Body of pancreas (tissue), 4 donors: Measurements from ENCODE around the gene TAB3. TPM values are rescaled to one million over a fixed set of nuclear protein-coding genes. Genes with fewer than 3 reads are reported as not detected.

Experiments
- ATAC-seq: fragments of 150-250 bp; one replicate; pipeline ENCODE4 v1.9.1; 2016
- DNase-seq, 4 donors: peaks; one replicate each; pipeline ENCODE4 v3.0.0-alpha.2; 2019
- H3K27ac ChIP-seq, 4 donors: fragments of 200-600 bp; sonication (generic); 1 replicate in 3 of 4; 2 replicates in 1 of 4; pipeline versions ENCODE4 v1.5.1 to v1.6.1; 2016 to 2019; ENCODE audit warnings: mild to moderate bottlenecking in 1 of 4, mixed read lengths in 1 of 4, moderate library complexity in 1 of 4
- H3K27me3 ChIP-seq, 2 donors: fragments of 200-600 bp; sonication (generic); one replicate each; pipeline ENCODE4 v1.6.0; 2016; ENCODE audit warnings: mild to moderate bottlenecking in 1 of 2
- H3K36me3 ChIP-seq, 2 donors: fragments of 200-600 bp; sonication (generic); replicated peaks in 1 of 2; 2 replicates each; pipeline ENCODE4 v1.5.1; 2016; ENCODE audit warnings: low read depth in 2 of 2; ENCODE audit not compliant: insufficient read depth in 1 of 2
- H3K4me1 ChIP-seq: fragments of 200-600 bp; sonication (generic); one replicate; pipeline ENCODE4 v1.6.0; 2016
- H3K4me3 ChIP-seq, 2 donors: fragments of 200-600 bp; sonication (generic); 1 replicate in 1 of 2; 2 replicates in 1 of 2; pipeline ENCODE4 v1.5.1; 2016 to 2019
- H3K9me3 ChIP-seq, 3 donors: fragments of 200-600 bp; sonication (generic); 1 replicate in 2 of 3; 2 replicates in 1 of 3; pipeline ENCODE4 v1.5.1; 2016
- CTCF ChIP-seq, 7 experiments: fragments of 450-650 bp in 4 of 7; fragments of 200-600 bp in 3 of 7; sonication (generic) in 3 of 7; IDR thresholded peaks; one replicate each; pipeline ENCODE4 v1.5.1; 2016 to 2019; ENCODE audit warnings: antibody characterized with exemption in 7 of 7
- POLR2A ChIP-seq, 3 donors: fragments of 450-650 bp; IDR thresholded peaks; one replicate each; pipeline ENCODE4 v1.6.1; 2016; ENCODE audit warnings: antibody characterized with exemption in 3 of 3, mild to moderate bottlenecking in 2 of 3
- WGBS, 2 donors: methylation state at CpG; one replicate each; pipeline ENCODE4 v1.1.5; 2017; 5-methylcytosine and 5-hydroxymethylcytosine counted together
- intact Hi-C: fragments of 100-400 bp; cut with DNase I; formaldehyde crosslinking; loops from one replicate; pipeline ENCODE4 v1.15.1; 2023
- total RNA-seq, 2 donors: library from RNA; depleted of rRNA; stranded (reverse); fragments of >200 nt; gene quantifications; one replicate each; pipeline ENCODE4 v1.1.0, GENCODE V29; 2016

TAB3 gene
- total RNA-seq, 2 donors from 2014 or later: 24.1 to 36.3 TPM

GRCh38 chrX:30791296-30792278 is 97.5 kb downstream of the TAB3 start:
- Histone ChIP-seq H3K4me1 (no peaks in the 10 kb centered on the region), H3K27ac (no peak overlapping the region), H3K27me3 (no peaks in the 10 kb centered on the region), H3K9me3 (no peaks in the 10 kb centered on the region), H3K4me3 (no peak overlapping the region), H3K36me3 (no peaks in the 10 kb centered on the region)
- WGBS, 2 donors: 84% methylated on average over 5 to 8 of the region's 8 CpGs
- no peak for ATAC-seq
- DNase-seq: no peak
- TF ChIP-seq CTCF (IDR thresholded peaks at IDR 0.05): no peak
- TF ChIP-seq POLR2A (IDR thresholded peaks at IDR 0.05): no peak
- intact Hi-C loops: no loop called here

DNA sequence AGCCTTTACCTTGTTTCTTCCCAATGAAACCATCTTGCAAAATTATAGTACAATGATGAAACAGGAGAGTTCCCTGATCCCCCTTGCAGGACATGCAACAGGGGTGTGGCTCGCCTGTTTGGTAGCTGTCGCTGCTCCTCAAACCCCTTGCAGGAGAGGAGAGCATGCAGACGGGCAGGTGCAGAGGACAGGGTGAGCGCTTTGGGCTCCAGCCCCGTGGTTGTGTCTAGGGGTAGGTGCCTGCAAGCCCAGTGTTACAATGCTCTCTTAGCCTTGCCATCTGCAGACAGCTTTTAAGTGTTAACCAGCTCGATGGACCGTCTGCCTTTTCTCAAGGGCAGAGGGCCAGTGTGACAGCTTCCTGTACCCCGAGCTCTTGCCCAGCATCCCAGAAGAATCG is 102.0 kb downstream of the TAB3 start:
- no peak for TF ChIP-seq POLR2A (IDR thresholded peaks at IDR 0.05)
- TF ChIP-seq CTCF (IDR thresholded peaks at IDR 0.05): no peak
- DNase-seq (no peak), ATAC-seq (no peak)
- Histone ChIP-seq H3K9me3 (no peaks in the 10 kb centered on the region), H3K27ac (no peak overlapping the region), H3K36me3 (no peaks in the 10 kb centered on the region), H3K27me3 (no peaks in the 10 kb centered on the region), H3K4me1 (no peaks in the 10 kb centered on the region), H3K4me3 (no peak overlapping the region)
- intact Hi-C loops: no loop called here
- WGBS, 2 donors: 59% methylated on average over 9 of the region's 9 CpGs; no CpG with 5 or more reads in 1 of the 2 donors

GRCh38 chrX:30786374-30786773 is 102.7 kb downstream of the TAB3 start:
- ATAC-seq (no peak), DNase-seq (no peak)
- TF ChIP-seq CTCF (IDR thresholded peaks at IDR 0.05) (no peak), POLR2A (IDR thresholded peaks at IDR 0.05) (no peak)
- H3K27ac ChIP-seq: no peak overlapping the region
- H3K4me3 ChIP-seq: no peak overlapping the region
- no peaks in the 10 kb centered on the region for H3K36me3 ChIP-seq
- H3K27me3 ChIP-seq: no peaks in the 10 kb centered on the region
- no peaks in the 10 kb centered on the region for H3K4me1 ChIP-seq
- intact Hi-C loops: no loop called here
- no peaks in the 10 kb centered on the region for H3K9me3 ChIP-seq

- ATAC-seq: no peak
- H3K4me3 ChIP-seq: no peak overlapping the region
- TF ChIP-seq CTCF (IDR thresholded peaks at IDR 0.05): no peak
- no peak for TF ChIP-seq POLR2A (IDR thresholded peaks at IDR 0.05)
- no peaks in the 10 kb centered on the region for H3K9me3 ChIP-seq
- no peaks in the 10 kb centered on the region for H3K4me1 ChIP-seq
- H3K36me3 ChIP-seq: no peaks in the 10 kb centered on the region
- no peak for DNase-seq
- intact Hi-C loops: no loop called here
- H3K27ac ChIP-seq: no peak overlapping the region
- H3K27me3 ChIP-seq: no peaks in the 10 kb centered on the region
- WGBS, 2 donors: 6 to 27% methylated on average over 1 of the region's 1 CpG
Observed at GRCh38 chrX:30781711-30782444, 107.2 kb downstream of the TAB3 start.
